Neural progenitor cell (in vitro differentiated cells): ENCODE data around the gene C9. TPM values are rescaled to one million over a fixed set of nuclear protein-coding genes. Genes with fewer than 3 reads are reported as not detected.
"Not testable (repeated sequence)": the region's sequence is repeated elsewhere in the genome, so short reads cannot be mapped to it uniquely, and the experiment has no call there.

Experiments
- DNase-seq: peaks from one replicate; pipeline ENCODE4 v3.0.0-alpha.2; 2016; ENCODE audit warnings: low spot score
- H2AFZ ChIP-seq: fragments of 200-600 bp; sonication (generic); replicated peaks from 2 replicates; pipeline ENCODE4 v1.6.1; 2016; ENCODE audit warnings: antibody characterized with exemption
- H3F3A ChIP-seq: fragments of 200-600 bp; sonication (generic); 2 replicates; pipeline ENCODE4 v1.6.1; 2016; ENCODE audit warnings: antibody characterized with exemption, low read depth
- H3K27ac ChIP-seq: fragments of 200-600 bp; sonication (generic); 2 replicates; pipeline ENCODE4 v1.5.1; 2016; ENCODE audit warnings: mild to moderate bottlenecking
- H3K27me3 ChIP-seq: fragments of 200-600 bp; sonication (generic); 2 replicates; pipeline ENCODE4 v1.6.1; 2016; ENCODE audit warnings: mild to moderate bottlenecking, moderate library complexity
- H3K36me3 ChIP-seq: fragments of 200-600 bp; sonication (generic); 2 replicates; pipeline ENCODE4 v1.5.1; 2016
- H3K4me1 ChIP-seq: fragments of 200-600 bp; sonication (generic); 2 replicates; pipeline ENCODE4 v1.6.1; 2016; ENCODE audit warnings: mixed run types
- H3K4me2 ChIP-seq: fragments of 200-600 bp; sonication (generic); 2 replicates; pipeline ENCODE4 v1.6.1; 2016
- H3K4me3 ChIP-seq: fragments of 200-600 bp; sonication (generic); 2 replicates; pipeline ENCODE4 v1.5.1; 2016
- H3K79me2 ChIP-seq: fragments of 200-600 bp; sonication (generic); 2 replicates; pipeline ENCODE4 v1.6.1; 2016; ENCODE audit warnings: low read depth
- H3K9ac ChIP-seq: fragments of 200-600 bp; sonication (generic); 2 replicates; pipeline ENCODE4 v1.6.1; 2016
- H3K9me3 ChIP-seq: fragments of 200-600 bp; sonication (generic); 2 replicates; pipeline ENCODE4 v1.5.1; 2016; ENCODE audit warnings: low read depth
- H4K20me1 ChIP-seq: fragments of 200-600 bp; sonication (generic); 2 replicates; pipeline ENCODE4 v1.6.1; 2016; ENCODE audit warnings: low read depth
- H3K27ac Mint-ChIP-seq: 3 replicates; pipeline ENCODE4 v1.8.0; 2021; ENCODE audit warnings: mixed read lengths
- H3K27me3 Mint-ChIP-seq: 2 replicates; pipeline ENCODE4 v1.8.0; 2022; ENCODE audit warnings: low read depth, mild to moderate bottlenecking, inconsistent platforms, moderate library complexity, mixed read lengths; ENCODE audit not compliant: insufficient read depth
- H3K36me3 Mint-ChIP-seq: 3 replicates; pipeline ENCODE4 v1.8.0; 2021; ENCODE audit warnings: mixed read lengths
- H3K4me1 Mint-ChIP-seq: 3 replicates; pipeline ENCODE4 v1.8.0; 2021; ENCODE audit warnings: mixed read lengths
- H3K4me3 Mint-ChIP-seq: 3 replicates; pipeline ENCODE4 v1.8.0; 2021; ENCODE audit warnings: mild to moderate bottlenecking, moderate library complexity, mixed read lengths
- H3K9me3 Mint-ChIP-seq: 3 replicates; pipeline ENCODE4 v1.8.0; 2020; ENCODE audit warnings: mixed read lengths
- CTCF ChIP-seq: fragments of 200-600 bp; sonication (generic); IDR thresholded peaks from 2 replicates; pipeline ENCODE4 v1.5.1; 2017; ENCODE audit warnings: antibody characterized with exemption, mild to moderate bottlenecking
- EZH2 ChIP-seq: fragments of 200-600 bp; sonication (generic); IDR thresholded peaks from 2 replicates; pipeline ENCODE4 v1.6.1; 2017; ENCODE audit warnings: antibody characterized with exemption, mild to moderate bottlenecking, moderate library complexity
- EZH2phosphoT487 ChIP-seq: fragments of 200-600 bp; sonication (generic); IDR thresholded peaks from 2 replicates; pipeline ENCODE4 v1.6.1; 2017; ENCODE audit warnings: antibody characterized with exemption
- total RNA-seq: library from RNA; depleted of rRNA; stranded (reverse); fragments of >200 nt; gene quantifications from 2 replicates; pipeline ENCODE4 v1.2.3, GENCODE V29; 2015; ENCODE audit warnings: low replicate concordance

C9 gene
- total RNA-seq, 1 donor from 2014 or later: not detected

- Histone ChIP-seq H3K4me3 (no peak overlapping the region), H3K4me1 (no peaks in the 10 kb centered on the region), H3K36me3 (no peaks in the 10 kb centered on the region), H3K27ac (no peak overlapping the region), H3K4me2 (no peak overlapping the region), H3K79me2 (no peaks in the 10 kb centered on the region), H3K9ac (no peak overlapping the region), H3K27me3 (no peaks in the 10 kb centered on the region), H3F3A (no peaks in the 10 kb centered on the region), H2AFZ (no peak overlapping the region), H3K9me3 (no peaks in the 10 kb centered on the region), H4K20me1 (no peaks in the 10 kb centered on the region)
- no peak for TF ChIP-seq CTCF
- TF ChIP-seq EZH2phosphoT487: no peak
- Mint-ChIP-seq H3K4me3 (no peak overlapping the region), H3K27ac (no peak overlapping the region), H3K36me3 (no peaks in the 10 kb centered on the region), H3K9me3 (peaks cover 5% of the 10 kb centered on the region), H3K4me1 (no peaks in the 10 kb centered on the region), H3K27me3 (peaks cover 6% of the 10 kb centered on the region)
- no peak for DNase-seq
Observed at GRCh38 chr5:39337252-39337915, 26.9 kb downstream of the C9 start.

- not testable (repeated sequence) for H2AFZ ChIP-seq, H3F3A ChIP-seq, H3K9ac ChIP-seq, H3K4me3 Mint-ChIP-seq, H3K27ac Mint-ChIP-seq, H3K4me1 ChIP-seq, H4K20me1 ChIP-seq, H3K4me1 Mint-ChIP-seq, DNase-seq, H3K27ac ChIP-seq, H3K9me3 ChIP-seq, H3K9me3 Mint-ChIP-seq, H3K4me3 ChIP-seq, H3K27me3 Mint-ChIP-seq, H3K79me2 ChIP-seq, H3K4me2 ChIP-seq, H3K36me3 Mint-ChIP-seq, H3K36me3 ChIP-seq, H3K27me3 ChIP-seq
Observed at GRCh38 chr5:39334296-39334695, 30.0 kb downstream of the C9 start.

DNA sequence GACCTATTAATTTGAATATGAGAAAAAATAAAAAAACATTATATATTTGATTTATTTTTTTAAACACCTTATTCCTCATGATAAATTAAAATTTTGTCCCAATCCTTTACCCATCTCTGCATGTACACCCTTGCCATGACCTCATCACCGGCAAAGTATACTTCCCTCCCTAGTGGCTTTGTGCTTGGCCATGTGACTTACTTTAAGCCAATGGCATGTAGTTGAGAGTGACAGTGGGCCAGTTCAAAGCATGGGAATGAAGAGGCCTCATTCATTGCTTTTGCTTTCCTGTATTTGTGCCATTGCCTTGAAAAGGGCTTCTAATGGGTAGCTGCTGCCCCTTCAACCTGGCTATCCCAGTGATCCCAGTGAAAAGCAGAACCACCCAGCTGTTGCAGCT lies 31.2 kb downstream of the C9 start:
- Histone ChIP-seq H3K9me3 (no peaks in the 10 kb centered on the region), H3K79me2 (no peaks in the 10 kb centered on the region), H3K27me3 (no peaks in the 10 kb centered on the region), H3K4me2 (no peak overlapping the region), H4K20me1 (no peaks in the 10 kb centered on the region), H3K9ac (no peak overlapping the region), H3K27ac (no peak overlapping the region), H2AFZ (no peak overlapping the region), H3K4me3 (no peak overlapping the region), H3K36me3 (no peaks in the 10 kb centered on the region), H3K4me1 (no peaks in the 10 kb centered on the region), H3F3A (no peaks in the 10 kb centered on the region)
- no peak for DNase-seq
- TF ChIP-seq EZH2: no peak
- no peak for TF ChIP-seq EZH2phosphoT487
- TF ChIP-seq CTCF: no peak
- peaks cover 6% of the 10 kb centered on the region for H3K27me3 Mint-ChIP-seq
- no peaks in the 10 kb centered on the region for H3K36me3 Mint-ChIP-seq
- H3K4me3 Mint-ChIP-seq: no peak overlapping the region
- H3K9me3 Mint-ChIP-seq: peaks cover 5% of the 10 kb centered on the region
- H3K27ac Mint-ChIP-seq: no peak overlapping the region
- no peaks in the 10 kb centered on the region for H3K4me1 Mint-ChIP-seq

- no peaks in the 10 kb centered on the region for H3K4me1 ChIP-seq
- H3K4me3 ChIP-seq: no peak overlapping the region
- no peak overlapping the region for H3K27ac ChIP-seq
- no peak for TF ChIP-seq CTCF
- TF ChIP-seq EZH2: no peak
- no peak for TF ChIP-seq EZH2phosphoT487
- Mint-ChIP-seq H3K4me1 (no peaks in the 10 kb centered on the region), H3K36me3 (no peaks in the 10 kb centered on the region), H3K27me3 (peaks cover 6% of the 10 kb centered on the region), H3K27ac (no peak overlapping the region), H3K9me3 (peaks cover 5% of the 10 kb centered on the region), H3K4me3 (no peak overlapping the region)
- H3K9ac ChIP-seq: no peak overlapping the region
- no peaks in the 10 kb centered on the region for H4K20me1 ChIP-seq
- H3K27me3 ChIP-seq: no peaks in the 10 kb centered on the region
- H3F3A ChIP-seq: no peaks in the 10 kb centered on the region
- H3K4me2 ChIP-seq: no peak overlapping the region
- H3K9me3 ChIP-seq: no peaks in the 10 kb centered on the region
- no peaks in the 10 kb centered on the region for H3K79me2 ChIP-seq
- no peak overlapping the region for H2AFZ ChIP-seq
- H3K36me3 ChIP-seq: no peaks in the 10 kb centered on the region
- no peak for DNase-seq
Observed at GRCh38 chr5:39331861-39332381, 32.4 kb downstream of the C9 start.
